IPS-11a (cell line): ENCODE results near the gene FAM237B.

ENCODE experiments used
- H3K4me3 ChIP-seq: one replicate; pipeline ENCODE4 v1.5.1; 2013; ENCODE audit warnings: low read depth, low read length, control low read depth

Gene FAM237B

GRCh38 chr7:90298145-90299038 is 22.7 kb downstream of the FAM237B start:
- no peak overlapping the region for H3K4me3 ChIP-seq

DNA sequence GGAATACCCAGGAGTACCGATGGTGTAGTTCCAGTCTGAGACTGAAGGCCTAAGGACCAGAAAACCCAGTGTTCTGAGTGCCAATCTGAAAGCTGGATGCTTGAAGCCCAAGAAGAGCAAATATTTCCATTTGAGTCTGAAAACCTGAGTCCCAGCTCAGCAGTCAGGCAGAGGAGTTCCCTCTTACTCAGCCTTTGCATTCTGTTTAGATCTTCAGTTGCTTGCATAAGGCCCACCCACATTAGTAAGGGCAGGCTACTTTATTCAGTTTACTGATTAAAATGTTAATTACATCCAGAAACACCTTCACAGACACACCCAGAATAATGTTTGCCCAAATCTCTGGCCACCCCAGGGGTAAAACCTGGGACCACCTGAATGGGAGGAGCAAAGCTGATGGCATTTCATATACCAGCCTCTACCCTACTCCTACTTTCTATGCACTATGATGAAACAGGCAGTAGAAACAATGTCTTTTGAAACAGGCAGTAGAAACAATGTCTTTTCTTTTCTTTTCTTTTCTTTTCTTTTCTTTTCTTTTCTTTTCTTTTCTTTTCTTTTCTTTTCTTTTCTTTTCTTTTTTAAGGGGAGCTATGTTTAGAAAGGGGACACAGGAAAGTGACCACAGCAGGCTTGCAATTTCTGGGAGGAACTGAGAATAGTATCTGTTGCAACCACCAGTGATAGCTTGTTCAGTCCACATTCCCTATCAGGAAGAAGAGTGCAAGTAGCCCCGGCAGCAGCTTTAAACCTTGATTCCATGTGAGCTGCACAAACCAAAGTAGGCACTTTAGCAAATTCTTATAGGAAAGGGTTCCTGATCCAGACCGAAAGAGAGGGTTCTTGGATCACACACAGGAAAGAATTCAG is 30.6 kb downstream of the FAM237B start:
- no peak overlapping the region for H3K4me3 ChIP-seq

GRCh38 chr7:90288154-90288553 is 33.0 kb downstream of the FAM237B start:
- no peak overlapping the region for H3K4me3 ChIP-seq

DNA sequence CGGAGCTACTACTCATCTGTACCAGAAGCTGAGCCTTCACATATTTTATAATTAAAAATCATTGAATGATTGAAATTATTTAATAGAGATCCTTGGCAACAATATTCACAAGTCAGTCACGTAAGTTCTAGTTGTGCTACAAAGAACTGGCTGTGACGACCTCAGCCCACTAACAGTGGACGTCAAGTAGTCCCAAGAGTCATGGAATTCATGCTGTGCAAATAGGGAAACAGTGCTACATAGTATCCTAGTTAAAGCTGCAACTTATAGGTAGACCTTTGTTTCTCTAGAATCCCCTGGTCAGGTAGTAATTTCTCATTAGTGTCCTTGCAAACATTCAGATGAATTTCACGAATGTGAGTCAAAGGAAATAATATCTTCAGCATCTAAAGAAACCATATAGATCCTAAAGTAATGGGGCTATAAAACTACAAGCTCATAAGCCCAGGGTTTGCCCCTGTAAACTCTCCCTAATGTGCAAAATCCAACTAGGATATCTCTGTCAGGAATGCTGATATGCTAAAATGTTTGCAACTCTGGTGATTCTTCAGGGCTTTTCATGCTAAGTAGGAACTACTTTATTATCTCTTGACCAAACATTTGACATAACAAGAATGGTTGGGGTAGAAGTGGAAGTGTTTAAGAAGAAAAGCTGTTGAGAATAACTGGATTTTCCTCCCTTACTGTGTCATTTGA is 44.9 kb downstream of the FAM237B start:
- H3K4me3 ChIP-seq = no peak overlapping the region

DNA sequence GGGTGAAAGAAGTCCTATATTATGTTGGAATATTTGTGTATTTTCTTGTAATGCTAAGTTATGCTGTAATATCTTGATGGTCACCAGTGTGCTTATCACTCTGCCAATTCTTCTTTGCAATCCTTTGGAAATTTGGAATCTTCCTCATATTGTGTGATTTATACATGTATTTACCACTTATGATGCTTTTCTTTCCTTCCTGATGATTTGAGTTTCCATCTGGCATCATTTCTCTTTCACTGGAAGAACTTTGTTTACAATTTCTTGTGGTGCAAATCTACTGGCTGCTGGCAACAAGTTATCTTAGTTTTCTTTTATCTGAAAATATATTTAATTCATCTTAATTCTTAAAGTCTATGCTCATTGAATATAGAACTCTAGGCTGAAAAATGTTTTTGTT is 46.9 kb downstream of the FAM237B start:
- H3K4me3 ChIP-seq = no peak overlapping the region

DNA sequence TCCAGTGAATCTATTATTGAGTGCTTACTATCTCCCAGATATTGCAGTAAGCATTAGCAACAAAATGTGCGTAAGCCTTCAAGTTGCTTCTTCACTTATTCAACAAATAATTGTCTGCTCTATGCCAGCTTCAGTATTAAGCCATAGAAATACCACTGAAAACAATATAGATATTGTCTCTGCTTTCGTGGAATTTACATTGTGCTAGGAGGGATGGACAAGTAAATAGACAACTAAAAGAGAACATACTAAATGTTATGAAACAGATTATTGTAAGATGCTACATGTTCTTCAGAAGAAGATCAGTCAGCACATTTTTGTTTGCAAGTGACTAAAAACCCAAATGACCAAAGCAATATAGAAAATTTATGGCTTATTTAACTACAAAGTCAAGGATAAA is 48.9 kb downstream of the FAM237B start:
- no peak overlapping the region for H3K4me3 ChIP-seq

GRCh38 chr7:90271753-90272152 is 49.4 kb downstream of the FAM237B start:
- no peak overlapping the region for H3K4me3 ChIP-seq

DNA sequence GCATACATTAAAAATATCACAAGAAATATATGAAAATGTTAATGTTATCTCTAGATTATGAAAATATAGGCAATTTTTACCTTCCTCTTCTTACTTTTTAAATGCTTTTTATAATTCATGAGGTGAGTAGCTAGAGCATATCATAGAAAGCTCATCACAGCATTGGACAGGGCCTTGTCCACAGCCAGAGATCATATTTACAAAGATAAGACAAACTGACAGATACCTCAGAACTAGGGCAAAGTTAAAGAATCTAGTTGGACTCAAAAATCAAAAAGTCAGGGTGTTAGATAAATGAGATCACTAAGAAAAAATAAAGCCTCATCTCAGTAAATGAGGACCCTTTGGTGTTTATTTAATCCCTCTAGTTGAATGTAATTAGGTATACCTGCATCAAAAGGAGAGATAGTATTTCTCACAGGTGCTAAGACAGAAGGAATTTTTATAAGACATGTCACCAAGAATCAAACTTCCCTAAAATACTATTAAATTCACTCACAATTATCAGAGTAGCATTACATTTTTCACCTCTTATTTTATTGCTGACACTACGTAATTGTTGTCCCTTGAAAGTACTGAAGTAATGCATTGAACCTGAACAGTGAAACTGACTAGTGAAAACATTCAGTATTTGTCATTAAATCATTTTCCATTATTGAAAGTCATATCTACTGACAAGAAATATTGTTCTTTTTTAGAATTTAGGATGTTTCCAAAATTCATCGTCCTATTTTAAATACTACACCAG is 50.5 kb downstream of the FAM237B start:
- no peak overlapping the region for H3K4me3 ChIP-seq

DNA sequence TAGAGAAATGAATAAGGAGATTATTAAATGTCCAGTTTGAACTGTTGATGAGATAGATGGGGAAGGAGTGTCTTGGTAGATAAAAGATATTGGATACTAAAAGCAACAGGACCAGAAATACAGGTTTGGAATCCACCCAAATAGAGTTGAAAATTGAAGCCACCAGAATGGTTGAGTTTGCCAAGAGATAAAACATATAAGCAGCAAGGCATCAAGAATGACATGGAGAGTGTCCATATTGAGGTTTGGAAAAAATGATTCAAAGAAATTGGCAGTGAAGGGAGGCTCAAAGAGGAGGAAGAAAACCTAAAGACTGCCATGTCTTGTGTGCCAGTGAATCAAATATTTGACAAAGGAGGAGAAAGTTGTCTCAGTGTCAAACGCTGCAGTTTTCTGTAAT is 51.9 kb downstream of the FAM237B start:
- H3K4me3 ChIP-seq = no peak overlapping the region

- no peak overlapping the region for H3K4me3 ChIP-seq
Observed at GRCh38 chr7:90267263-90267858, 53.7 kb downstream of the FAM237B start.

DNA sequence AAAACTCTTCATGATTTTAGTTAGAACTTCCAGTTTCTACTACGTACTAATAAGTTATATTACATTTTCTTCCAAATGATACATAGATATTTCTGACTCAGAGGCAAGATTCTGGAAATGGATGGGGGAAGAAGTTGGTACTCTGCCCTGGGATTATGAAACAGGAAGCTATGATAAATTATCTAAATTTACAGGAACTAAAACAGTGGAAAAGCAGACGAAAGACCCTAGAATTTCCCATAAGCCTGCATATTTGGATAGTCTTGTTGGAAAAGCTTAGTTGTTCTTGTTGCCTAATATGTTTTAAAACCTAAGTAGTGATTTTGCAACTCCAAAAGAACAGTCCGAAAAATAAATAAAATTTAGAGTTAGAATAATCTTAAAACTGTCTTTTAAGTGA is 54.3 kb downstream of the FAM237B start:
- H3K4me3 ChIP-seq = no peak overlapping the region
